A549 (cell line): ENCODE data around the gene SNRPN. TPM values are rescaled to one million over a fixed set of nuclear protein-coding genes. Genes with fewer than 3 reads are reported as not detected.
"Not testable (repeated sequence)": the region's sequence is repeated elsewhere in the genome, so short reads cannot be mapped to it uniquely, and the experiment has no call there.

Experiments
- ATAC-seq, 2 experiments: fragments of 200-7000 bp in 1 of 2; fragments of >200 bp in 1 of 2; cut with Nextera tagmentation in 1 of 2; cut with Tn5 transposase in 1 of 2; 3 replicates each; pipeline versions ENCODE4 v1.8.0 to v1.9.1; 2018 to 2020; ENCODE audit warnings: mild to moderate bottlenecking in 1 of 2, moderate library complexity in 1 of 2
- CTCF ChIA-PET: fragments of 300-600 bp; sonication (Branson Sonifier 250); formaldehyde crosslinking; extraction: SDS; loops from one replicate; lab custom pipeline; 2021; ENCODE audit warnings: antibody characterized with exemption, inconsistent platforms; lab: Yijun Ruan, JAX
- POLR2A ChIA-PET: fragments of 350-600 bp; formaldehyde crosslinking; extraction: SDS; loops from one replicate; lab custom pipeline; 2021; ENCODE audit warnings: antibody characterized with exemption, inconsistent platforms; lab: Yijun Ruan, JAX
- DNase-seq, 2 experiments: peaks; one replicate each; pipeline versions ENCODE4 v3.0.0 to v3.0.0-alpha.2; 2011 to 2016; ENCODE audit warnings: low read depth in 1 of 2, low spot score in 1 of 2
- FAIRE-seq: peaks from 2 replicates; lab custom pipeline; 2011; peaks lifted over from hg19 to GRCh38; lab: Jason Lieb, UNC
- H3K27ac ChIP-seq, 2 experiments: fragments of >200 bp; sonication (Bioruptor Twin); formaldehyde crosslinking; 3 replicates each; pipeline ENCODE4 v1.5.1; 2016 to 2017
- H3K4me1 ChIP-seq: fragments of >200 bp; sonication (Bioruptor Twin); formaldehyde crosslinking; 3 replicates; pipeline ENCODE4 v1.6.1; 2016
- H3K4me2 ChIP-seq: fragments of >200 bp; sonication (Bioruptor Twin); formaldehyde crosslinking; 3 replicates; pipeline ENCODE4 v1.6.1; 2016
- H3K4me3 ChIP-seq: fragments of >200 bp; sonication (Bioruptor Twin); formaldehyde crosslinking; 3 replicates; pipeline ENCODE4 v1.5.1; 2016
- H3K9me3 ChIP-seq: fragments of >200 bp; sonication (Bioruptor Twin); formaldehyde crosslinking; 3 replicates; pipeline ENCODE4 v1.6.1; 2016
- BHLHE40 ChIP-seq: IDR thresholded peaks from 2 replicates; pipeline ENCODE4 v1.6.1; 2012; ENCODE audit warnings: low read depth, low read length, inconsistent platforms
- CHD2 ChIP-seq: fragments of 150-350 bp; IDR thresholded peaks from 2 replicates; pipeline ENCODE4 v1.6.1; 2014; ENCODE audit warnings: low read length; ENCODE audit not compliant: partially characterized antibody
- EHF ChIP-seq: fragments of 250-450 bp; sonication (Bioruptor Pico); IDR thresholded peaks from 2 replicates; pipeline ENCODE4 v1.5.0; 2020; ENCODE audit warnings: mild to moderate bottlenecking
- ESRRA ChIP-seq: fragments of 150-350 bp; IDR thresholded peaks from 2 replicates; pipeline ENCODE4 v1.6.1; 2014; ENCODE audit warnings: mild to moderate bottlenecking, low read length, borderline replicate concordance
- FOSL2 ChIP-seq, 2 experiments: fragments of 450-650 bp in 1 of 2; fragments of >200 bp in 1 of 2; sonication (Bioruptor Twin) in 1 of 2; formaldehyde crosslinking; IDR thresholded peaks; 2 replicates each; pipeline versions ENCODE4 v1.5.0 to v1.6.1; 2016 to 2020; ENCODE audit warnings: mild to moderate bottlenecking in 1 of 2, moderate library complexity in 1 of 2
- HOXB13 ChIP-seq: fragments of 250-450 bp; sonication (Bioruptor Pico); IDR thresholded peaks from 2 replicates; pipeline ENCODE4 v1.5.0; 2020; ENCODE audit warnings: low read depth, mild to moderate bottlenecking, moderate library complexity
- JUN ChIP-seq, 2 experiments: fragments of >200 bp; sonication (Bioruptor Twin); formaldehyde crosslinking; IDR thresholded peaks; 2 replicates in 1 of 2; 3 replicates in 1 of 2; pipeline ENCODE4 v1.6.1; 2016 to 2017
- JUNB ChIP-seq: fragments of >200 bp; sonication (Bioruptor Twin); formaldehyde crosslinking; IDR thresholded peaks from 2 replicates; pipeline ENCODE4 v1.6.1; 2016
- KDM1A ChIP-seq: fragments of 200-600 bp; sonication (generic); IDR thresholded peaks from 2 replicates; pipeline ENCODE4 v1.6.1; 2016; ENCODE audit warnings: low read depth, mild to moderate bottlenecking
- KDM5A ChIP-seq: fragments of 200-600 bp; sonication (generic); IDR thresholded peaks from 2 replicates; pipeline ENCODE4 v1.6.1; 2016; ENCODE audit warnings: antibody characterized with exemption, mild to moderate bottlenecking
- RAD21 ChIP-seq, 2 experiments: fragments of >200 bp in 1 of 2; sonication (Bioruptor Twin) in 1 of 2; formaldehyde crosslinking in 1 of 2; IDR thresholded peaks in 1 of 2; conservative IDR thresholded peaks in 1 of 2; 2 replicates in 1 of 2; 3 replicates in 1 of 2; pipeline ENCODE4 v1.6.1; 2012 to 2018; ENCODE audit warnings: inconsistent platforms in 1 of 2
- RARB ChIP-seq: fragments of 250-450 bp; sonication (Bioruptor Pico); IDR thresholded peaks from 2 replicates; pipeline ENCODE4 v1.8.0; 2021; ENCODE audit warnings: mild to moderate bottlenecking, moderate library complexity
- REST ChIP-seq: fragments of 200-600 bp; sonication (generic); IDR thresholded peaks from 2 replicates; pipeline ENCODE4 v1.6.1; 2016; ENCODE audit warnings: antibody characterized with exemption, mild to moderate bottlenecking, moderate library complexity
- SMC3 ChIP-seq: fragments of >200 bp; sonication (Bioruptor Twin); formaldehyde crosslinking; IDR thresholded peaks from 3 replicates; pipeline ENCODE4 v1.6.1; 2018; ENCODE audit warnings: inconsistent platforms
- TP53 ChIP-seq: fragments of 250-450 bp; sonication (Bioruptor Pico); IDR thresholded peaks from 2 replicates; pipeline ENCODE4 v1.5.0; 2021; ENCODE audit warnings: mild to moderate bottlenecking, moderate library complexity
- ZC3H11A ChIP-seq: fragments of 450-650 bp; IDR thresholded peaks from 2 replicates; pipeline ENCODE4 v1.6.1; 2014; ENCODE audit warnings: antibody characterized with exemption, mild to moderate bottlenecking
- ZNF302 ChIP-seq: fragments of 250-450 bp; sonication (Bioruptor Pico); IDR thresholded peaks from 2 replicates; pipeline ENCODE4 v1.9.0; 2021; ENCODE audit warnings: inconsistent platforms, mild to moderate bottlenecking, moderate library complexity
- WGBS: methylation state at CpG from one replicate; pipeline ENCODE4 v1.1.6; 2017; ENCODE audit errors: missing lambda C conversion rate; 5-methylcytosine and 5-hydroxymethylcytosine counted together
- polyA plus RNA-seq, 4 experiments: library from polyadenylated mRNA; depleted of rRNA in 3 of 4; stranded (reverse); fragments of >200 nt; fragmentation: RNase III in 1 of 4; extraction: RNeasy Plus Mini Kit Qiagen cat#74134 plus additional on column Dnase treatment in 1 of 4; gene quantifications; 2 replicates in 3 of 4; 3 replicates in 1 of 4; pipeline ENCODE4 v1.2.3, GENCODE V29; 2011 to 2017
- TF ChIP-seq, protein P1 (sequence below): fragments of 250-450 bp; sonication (Bioruptor Pico); IDR thresholded peaks from 2 replicates; pipeline ENCODE4 v1.5.0; 2020; ENCODE audit warnings: low read depth, mild to moderate bottlenecking, moderate library complexity
- TF ChIP-seq, protein P2 (sequence below): fragments of >200 bp; sonication (Bioruptor Twin); formaldehyde crosslinking; IDR thresholded peaks from 3 replicates; pipeline ENCODE4 v1.5.1; 2016

The SNRPN gene
- polyA plus RNA-seq, 2 of the 4 experiments (the other 2 are of a cell fraction), result 124 to 185 TPM

DNA sequence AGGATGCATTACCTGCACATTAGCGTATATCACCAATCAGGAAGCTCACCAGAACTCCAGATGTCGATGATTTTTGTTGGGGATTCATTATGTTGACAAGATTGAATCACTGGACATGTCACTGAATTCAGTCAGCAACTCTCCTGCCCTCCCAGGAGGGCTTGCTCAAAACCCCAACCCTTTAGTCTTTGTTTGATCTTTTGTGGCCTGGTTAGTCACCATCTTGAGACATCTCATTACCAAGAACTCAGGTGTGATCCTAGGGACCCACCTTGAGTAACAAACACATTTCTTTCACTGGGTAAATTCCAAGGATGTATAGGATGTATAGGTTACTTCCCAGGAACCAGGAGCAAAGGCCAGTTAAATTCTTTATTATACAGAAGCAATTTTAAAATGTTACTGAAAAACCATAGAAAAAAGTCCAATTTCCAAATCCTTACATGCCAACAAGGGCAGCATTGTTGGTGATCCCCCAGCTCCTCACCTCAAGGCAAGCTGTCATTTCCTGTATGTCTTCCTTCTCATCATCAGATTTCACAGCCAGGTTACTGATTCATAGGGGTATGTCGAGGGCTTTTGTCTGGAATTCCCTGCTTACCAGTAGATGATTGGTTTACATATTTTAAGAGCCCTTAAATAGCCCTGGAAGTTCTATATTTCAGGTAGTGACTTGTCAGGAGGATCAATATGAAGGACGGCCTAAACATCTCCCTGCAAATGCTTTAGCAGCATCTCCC lies 11.7 kb downstream of the SNRPN start:
- ChIA-PET CTCF (no interaction called here), POLR2A (no interaction called here)
- no peak for ATAC-seq
- DNase-seq, result no peak
- Histone ChIP-seq H3K4me2 (no peak overlapping the region), H3K9me3 (peaks cover 25% of the 10 kb centered on the region; the same call in 2 of the 3 replicates), H3K4me1 (no peaks in the 10 kb centered on the region), H3K4me3 (no peak overlapping the region), H3K27ac (no peak overlapping the region)
- TF ChIP-seq, protein P1, sequence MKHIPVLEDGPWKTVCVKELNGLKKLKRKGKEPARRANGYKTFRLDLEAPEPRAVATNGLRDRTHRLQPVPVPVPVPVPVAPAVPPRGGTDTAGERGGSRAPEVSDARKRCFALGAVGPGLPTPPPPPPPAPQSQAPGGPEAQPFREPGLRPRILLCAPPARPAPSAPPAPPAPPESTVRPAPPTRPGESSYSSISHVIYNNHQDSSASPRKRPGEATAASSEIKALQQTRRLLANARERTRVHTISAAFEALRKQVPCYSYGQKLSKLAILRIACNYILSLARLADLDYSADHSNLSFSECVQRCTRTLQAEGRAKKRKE (CRISPR knock-in tag), result no peak
- TF ChIP-seq TP53 (CRISPR knock-in tag) (no peak), ZC3H11A (no peak), JUN (IDR thresholded peaks at IDR 0.05) (no peak)
- no peak for FAIRE-seq
- 82% methylated on average over 4 of the region's 4 CpGs for WGBS

GRCh38 chr15:24971052-24971451 lies 16.3 kb downstream of the SNRPN start:
- H3K27ac ChIP-seq, result no peak overlapping the region
- no peak overlapping the region for H3K4me2 ChIP-seq
- no peaks in the 10 kb centered on the region for H3K4me1 ChIP-seq
- CTCF ChIA-PET, result no interaction called here
- H3K4me3 ChIP-seq, result no peak overlapping the region
- ATAC-seq (no peak), DNase-seq (no peak), FAIRE-seq (no peak)
- 93% methylated on average over 3 of the region's 3 CpGs for WGBS
- peaks cover 22% of the 10 kb centered on the region; the same call in 2 of the 3 replicates for H3K9me3 ChIP-seq
- POLR2A ChIA-PET, result no interaction called here
- TF ChIP-seq EHF, result no peak

DNA sequence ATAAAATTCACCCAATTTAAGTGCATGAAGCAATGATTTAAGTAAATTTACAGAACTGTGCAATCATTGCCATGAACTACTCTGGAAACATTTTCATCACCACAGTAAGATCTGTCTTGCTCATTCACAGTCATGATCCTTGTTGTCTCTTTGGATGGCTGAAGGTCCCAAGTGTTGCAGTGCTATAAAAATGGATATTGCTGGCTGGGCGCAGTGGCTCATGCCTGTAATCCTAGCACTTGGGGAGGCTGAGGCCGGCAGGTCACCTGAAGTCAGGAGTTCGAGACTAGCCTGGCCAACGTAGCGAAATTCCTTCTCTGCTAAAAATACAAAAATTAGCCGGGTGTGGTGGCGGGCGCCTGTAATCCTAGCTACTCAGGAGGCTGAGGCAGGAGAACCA lies 17.0 kb downstream of the SNRPN start:
- no peak for FAIRE-seq
- ChIA-PET POLR2A (no interaction called here), CTCF (no interaction called here)
- H3K4me1 ChIP-seq, result no peaks in the 10 kb centered on the region
- H3K4me3 ChIP-seq, result no peak overlapping the region
- TF ChIP-seq BHLHE40, result no peak
- TF ChIP-seq FOSL2 (IDR thresholded peaks at IDR 0.05), result no peak
- TF ChIP-seq FOSL2 (CRISPR knock-in tag; IDR thresholded peaks at IDR 0.05), result no peak
- no peak for TF ChIP-seq CHD2
- TF ChIP-seq, protein P2, sequence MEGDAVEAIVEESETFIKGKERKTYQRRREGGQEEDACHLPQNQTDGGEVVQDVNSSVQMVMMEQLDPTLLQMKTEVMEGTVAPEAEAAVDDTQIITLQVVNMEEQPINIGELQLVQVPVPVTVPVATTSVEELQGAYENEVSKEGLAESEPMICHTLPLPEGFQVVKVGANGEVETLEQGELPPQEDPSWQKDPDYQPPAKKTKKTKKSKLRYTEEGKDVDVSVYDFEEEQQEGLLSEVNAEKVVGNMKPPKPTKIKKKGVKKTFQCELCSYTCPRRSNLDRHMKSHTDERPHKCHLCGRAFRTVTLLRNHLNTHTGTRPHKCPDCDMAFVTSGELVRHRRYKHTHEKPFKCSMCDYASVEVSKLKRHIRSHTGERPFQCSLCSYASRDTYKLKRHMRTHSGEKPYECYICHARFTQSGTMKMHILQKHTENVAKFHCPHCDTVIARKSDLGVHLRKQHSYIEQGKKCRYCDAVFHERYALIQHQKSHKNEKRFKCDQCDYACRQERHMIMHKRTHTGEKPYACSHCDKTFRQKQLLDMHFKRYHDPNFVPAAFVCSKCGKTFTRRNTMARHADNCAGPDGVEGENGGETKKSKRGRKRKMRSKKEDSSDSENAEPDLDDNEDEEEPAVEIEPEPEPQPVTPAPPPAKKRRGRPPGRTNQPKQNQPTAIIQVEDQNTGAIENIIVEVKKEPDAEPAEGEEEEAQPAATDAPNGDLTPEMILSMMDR, result no peak
- TF ChIP-seq EHF, result no peak
- TF ChIP-seq KDM5A, result no peak
- TF ChIP-seq KDM1A, result no peak
- no peak for TF ChIP-seq RARB
- no peak for TF ChIP-seq REST
- TF ChIP-seq JUNB, result no peak
- TF ChIP-seq RAD21 (conservative IDR thresholded peaks at IDR 0.05 in 1 of 2, IDR thresholded peaks at IDR 0.05 in 1 of 2), result no peak
- TF ChIP-seq ZNF302 (CRISPR knock-in tag), result no peak
- TF ChIP-seq SMC3, result no peak
- TF ChIP-seq HOXB13, result no peak
- TF ChIP-seq, protein P1 (CRISPR knock-in tag), result no peak
- TF ChIP-seq ESRRA, result no peak
- no peak for TF ChIP-seq ZC3H11A
- no peak overlapping the region for H3K4me2 ChIP-seq
- 91% methylated on average over 8 of the region's 8 CpGs for WGBS
- peaks cover 23% of the 10 kb centered on the region; the same call in 2 of the 3 replicates for H3K9me3 ChIP-seq
- no peak for ATAC-seq
- H3K27ac ChIP-seq, result no peak overlapping the region
- DNase-seq, result no peak

DNA sequence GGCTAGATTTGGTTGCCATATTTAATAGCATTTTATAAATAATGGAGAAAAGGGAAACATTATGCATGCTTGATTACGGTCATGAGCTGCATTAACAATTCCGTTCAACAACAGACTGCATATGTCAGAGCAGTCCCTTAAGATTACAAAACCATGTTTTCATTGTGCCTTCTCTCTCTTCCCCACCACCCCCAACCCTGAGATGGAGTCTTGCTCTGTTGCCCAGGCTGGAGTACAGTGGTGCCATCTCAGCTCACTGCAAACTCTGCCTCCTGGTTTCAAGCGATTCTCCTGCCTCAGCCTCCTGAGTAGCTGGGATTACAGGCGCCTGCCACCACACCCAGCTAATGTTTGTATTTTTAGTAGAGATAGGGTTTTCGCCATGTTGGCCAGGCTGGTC lies 17.9 kb downstream of the SNRPN start:
- 98% methylated on average over 5 of the region's 5 CpGs for WGBS
- DNase-seq, POLR2A ChIA-PET, H3K4me2 ChIP-seq, H3K27ac ChIP-seq, H3K4me1 ChIP-seq, FAIRE-seq, H3K4me3 ChIP-seq, ATAC-seq, CTCF ChIA-PET: not testable (repeated sequence)
- H3K9me3 ChIP-seq, result peaks cover 22% of the 10 kb centered on the region; the same call in 2 of the 3 replicates
